ENCODE results near the gene IER5L. TPM values are rescaled to one million over a fixed set of nuclear protein-coding genes. Genes with fewer than 3 reads are reported as not detected.

IER5L gene
- total and polyA plus RNA-seq, 2 donors (not counting 3 experiments of a cell fraction or from before 2014, with no cell fraction given) = 5.3 to 12.3 TPM

GRCh38 chr9:129221233-129221632 lies 43.2 kb upstream of the IER5L start:
- Histone ChIP-seq H3K79me2 (ENCODE audit: control insufficient read depth, insufficient read depth, low read length) (no peaks in the 10 kb centered on the region), H3K4me1 (ENCODE audit: control insufficient read depth, extremely low read depth, insufficient read depth, low read length) (no peaks in the 10 kb centered on the region), H3K36me3 (ENCODE audit: control insufficient read depth in 2 of 2, extremely low read depth in 1 of 2, insufficient read depth in 2 of 2, low read length in 2 of 2) (no peaks in the 10 kb centered on the region), H3K9ac (replicated peaks; ENCODE audit: extremely low read depth, insufficient read depth, low read length) (no peak overlapping the region), H3K9me1 (replicated peaks; ENCODE audit: control insufficient read depth, extremely low read depth, insufficient read depth, low read length) (no peaks in the 10 kb centered on the region), H3K4me2 (ENCODE audit: insufficient read depth, low read length) (no peak overlapping the region), H4K20me1 (replicated peaks; ENCODE audit: control insufficient read depth, extremely low read depth, insufficient read depth, low read length) (no peaks in the 10 kb centered on the region), H3K4me3 (replicated peaks in 1 of 3; ENCODE audit: insufficient read depth in 1 of 3, low read depth in 1 of 3, low read length in 3 of 3) (no peak overlapping the region), H3K27ac (ENCODE audit: insufficient read depth, low read depth, low read length) (no peak overlapping the region), H3K27me3 (ENCODE audit: control insufficient read depth in 2 of 2, insufficient read depth in 2 of 2, low read length in 2 of 2) (no peaks in the 10 kb centered on the region), H2AFZ (ENCODE audit: low read depth, low read length) (no peak overlapping the region), H3K9me3 (replicated peaks; ENCODE audit: control insufficient read depth, insufficient read depth, low read length) (no peaks in the 10 kb centered on the region)
- ChIA-PET POLR2A (no interaction called here), CTCF (interaction anchor here (1.5 kb wide), 1 partner anchor 47 kb away, joined by 3 read pairs; no protein-coding TSS in a partner anchor)
- DNase-seq (ENCODE audit: low read depth, low spot score) = no peak
- dilution Hi-C loops (cut with MboI; ENCODE audit: extremely low pct_ligation_motif_present, low sequenced_read_pairs) = no loop called here
- TF ChIP-seq EZH2 (IDR thresholded peaks at IDR 0.05; ENCODE audit: borderline replicate concordance, low read depth, low read length, severe bottlenecking) (no peak), GATA2 (IDR thresholded peaks at IDR 0.05; ENCODE audit: insufficient read depth, insufficient read length, low read depth, low read length) (no peak), MAX (IDR thresholded peaks at IDR 0.05; ENCODE audit: insufficient read depth, insufficient read length) (no peak), JUN (IDR thresholded peaks at IDR 0.05; ENCODE audit: borderline replicate concordance, insufficient read depth, insufficient read length, low read depth) (no peak), POLR2AphosphoS5 (IDR thresholded peaks at IDR 0.05; ENCODE audit: insufficient read depth, low read depth, low read length) (no peak), POLR2A (IDR thresholded peaks at IDR 0.05; ENCODE audit: low read depth, low read length) (no peak), FOS (IDR thresholded peaks at IDR 0.05; ENCODE audit: borderline replicate concordance, insufficient read depth, low read length) (no peak), CTCF (IDR thresholded peaks at IDR 0.05; ENCODE audit: extremely low read depth in 1 of 2, insufficient read depth in 1 of 2, low read depth in 1 of 2, low read length in 2 of 2) (no peak), MYC (IDR thresholded peaks at IDR 0.05; ENCODE audit: low read depth, low read length) (no peak)
- intact Hi-C loops (cut with micrococcal nuclease) = no loop called here
- no TSS peak for BruUV-seq (replicated peaks)
- no peak for FAIRE-seq

Measured in endothelial cell of umbilical vein (primary cell).